ENCODE results near the gene INPP4B.

Gene INPP4B

GRCh38 chr4:142556048-142556447 is 290.1 kb downstream of the INPP4B start:
- Histone ChIP-seq H3K27ac (ENCODE audit: low read depth, low read length) (no peak overlapping the region), H3K36me3 (ENCODE audit: control insufficient read depth in 1 of 2, insufficient read depth in 2 of 2, low read length in 2 of 2) (no peaks in the 10 kb centered on the region), H3K4me1 (ENCODE audit: control insufficient read depth in 1 of 2, insufficient read depth in 2 of 2, low read length in 2 of 2) (no peaks in the 10 kb centered on the region), H3K27me3 (ENCODE audit: control insufficient read depth in 1 of 2, insufficient read depth in 2 of 2, low read length in 2 of 2) (no peaks in the 10 kb centered on the region), H3K4me3 (ENCODE audit: low read depth in 1 of 2, low read length in 2 of 2) (no peak overlapping the region), H3K9ac (ENCODE audit: low read depth in 1 of 2, low read length in 2 of 2) (no peak overlapping the region), H3K9me3 (ENCODE audit: control insufficient read depth in 1 of 2, low read length in 2 of 2) (no peaks in the 10 kb centered on the region)

GRCh38 chr4:142554412-142554811 is 291.7 kb downstream of the INPP4B start:
- peaks cover 5 to 8% of the 10 kb centered on the region in 2 donors for H3K4me1 ChIP-seq (ENCODE audit: control insufficient read depth in 1 of 2, insufficient read depth in 2 of 2, low read length in 2 of 2)
- H3K36me3 ChIP-seq (ENCODE audit: control insufficient read depth in 1 of 2, insufficient read depth in 2 of 2, low read length in 2 of 2) = no peaks in the 10 kb centered on the region
- H3K27ac ChIP-seq (ENCODE audit: low read depth, low read length) = no peak overlapping the region
- no peak overlapping the region for H3K9ac ChIP-seq (ENCODE audit: low read depth in 1 of 2, low read length in 2 of 2)
- no peaks in the 10 kb centered on the region for H3K9me3 ChIP-seq (ENCODE audit: control insufficient read depth in 1 of 2, low read length in 2 of 2)
- no peak overlapping the region for H3K4me3 ChIP-seq (ENCODE audit: low read depth in 1 of 2, low read length in 2 of 2)
- H3K27me3 ChIP-seq (ENCODE audit: control insufficient read depth in 1 of 2, insufficient read depth in 2 of 2, low read length in 2 of 2) = no peaks in the 10 kb centered on the region

GRCh38 chr4:142551517-142552305 is 294.4 kb downstream of the INPP4B start:
- H3K9me3 ChIP-seq (ENCODE audit: control insufficient read depth in 1 of 2, low read length in 2 of 2) = no peaks in the 10 kb centered on the region
- H3K27me3 ChIP-seq (ENCODE audit: control insufficient read depth in 1 of 2, insufficient read depth in 2 of 2, low read length in 2 of 2) = no peaks in the 10 kb centered on the region
- H3K9ac ChIP-seq (ENCODE audit: low read depth in 1 of 2, low read length in 2 of 2) = no peak overlapping the region
- peaks cover 7 to 8% of the 10 kb centered on the region in 2 donors for H3K4me1 ChIP-seq (ENCODE audit: control insufficient read depth in 1 of 2, insufficient read depth in 2 of 2, low read length in 2 of 2)
- no peak overlapping the region for H3K27ac ChIP-seq (ENCODE audit: low read depth, low read length)
- no peak overlapping the region for H3K4me3 ChIP-seq (ENCODE audit: low read depth in 1 of 2, low read length in 2 of 2)
- no peaks in the 10 kb centered on the region for H3K36me3 ChIP-seq (ENCODE audit: control insufficient read depth in 1 of 2, insufficient read depth in 2 of 2, low read length in 2 of 2)

GRCh38 chr4:142550965-142551364 is 295.1 kb downstream of the INPP4B start:
- Histone ChIP-seq H3K27me3 (ENCODE audit: control insufficient read depth in 1 of 2, insufficient read depth in 2 of 2, low read length in 2 of 2) (no peaks in the 10 kb centered on the region), H3K4me1 (ENCODE audit: control insufficient read depth in 1 of 2, insufficient read depth in 2 of 2, low read length in 2 of 2) (peaks cover 7 to 8% of the 10 kb centered on the region in 2 donors), H3K4me3 (ENCODE audit: low read depth in 1 of 2, low read length in 2 of 2) (no peak overlapping the region), H3K27ac (ENCODE audit: low read depth, low read length) (no peak overlapping the region), H3K36me3 (ENCODE audit: control insufficient read depth in 1 of 2, insufficient read depth in 2 of 2, low read length in 2 of 2) (no peaks in the 10 kb centered on the region), H3K9ac (ENCODE audit: low read depth in 1 of 2, low read length in 2 of 2) (no peak overlapping the region), H3K9me3 (ENCODE audit: control insufficient read depth in 1 of 2, low read length in 2 of 2) (no peaks in the 10 kb centered on the region)

- H3K4me3 ChIP-seq (ENCODE audit: low read depth in 1 of 2, low read length in 2 of 2) = no peak overlapping the region
- no peaks in the 10 kb centered on the region for H3K9me3 ChIP-seq (ENCODE audit: control insufficient read depth in 1 of 2, low read length in 2 of 2)
- no peak overlapping the region for H3K9ac ChIP-seq (ENCODE audit: low read depth in 1 of 2, low read length in 2 of 2)
- H3K36me3 ChIP-seq (ENCODE audit: control insufficient read depth in 1 of 2, insufficient read depth in 2 of 2, low read length in 2 of 2) = no peaks in the 10 kb centered on the region
- no peaks in the 10 kb centered on the region for H3K27me3 ChIP-seq (ENCODE audit: control insufficient read depth in 1 of 2, insufficient read depth in 2 of 2, low read length in 2 of 2)
- peaks cover 7 to 8% of the 10 kb centered on the region in 2 donors for H3K4me1 ChIP-seq (ENCODE audit: control insufficient read depth in 1 of 2, insufficient read depth in 2 of 2, low read length in 2 of 2)
- H3K27ac ChIP-seq (ENCODE audit: low read depth, low read length) = no peak overlapping the region
These were observed 296.2 kb downstream of the INPP4B start for GRCh38 chr4:142549726-142550463.

GRCh38 chr4:142549248-142549647 is 296.9 kb downstream of the INPP4B start:
- H3K9ac ChIP-seq (ENCODE audit: low read depth in 1 of 2, low read length in 2 of 2) = no peak overlapping the region
- H3K27ac ChIP-seq (ENCODE audit: low read depth, low read length) = no peak overlapping the region
- H3K9me3 ChIP-seq (ENCODE audit: control insufficient read depth in 1 of 2, low read length in 2 of 2) = no peaks in the 10 kb centered on the region

GRCh38 chr4:142548491-142548890 is 297.6 kb downstream of the INPP4B start:
- no peaks in the 10 kb centered on the region for H3K27me3 ChIP-seq (ENCODE audit: control insufficient read depth in 1 of 2, insufficient read depth in 2 of 2, low read length in 2 of 2)
- H3K4me3 ChIP-seq (ENCODE audit: low read depth in 1 of 2, low read length in 2 of 2) = no peak overlapping the region
- peaks cover 7 to 8% of the 10 kb centered on the region in 2 donors for H3K4me1 ChIP-seq (ENCODE audit: control insufficient read depth in 1 of 2, insufficient read depth in 2 of 2, low read length in 2 of 2)
- H3K9ac ChIP-seq (ENCODE audit: low read depth in 1 of 2, low read length in 2 of 2) = no peak overlapping the region
- H3K27ac ChIP-seq (ENCODE audit: low read depth, low read length) = no peak overlapping the region
- H3K9me3 ChIP-seq (ENCODE audit: control insufficient read depth in 1 of 2, low read length in 2 of 2) = no peaks in the 10 kb centered on the region
- no peaks in the 10 kb centered on the region for H3K36me3 ChIP-seq (ENCODE audit: control insufficient read depth in 1 of 2, insufficient read depth in 2 of 2, low read length in 2 of 2)

More at GRCh38 chr4:142549248-142549647, 296.9 kb downstream of the INPP4B start:
- no peaks in the 10 kb centered on the region for H3K27me3 ChIP-seq (ENCODE audit: control insufficient read depth in 1 of 2, insufficient read depth in 2 of 2, low read length in 2 of 2)
- H3K4me3 ChIP-seq (ENCODE audit: low read depth in 1 of 2, low read length in 2 of 2) = no peak overlapping the region
- no peaks in the 10 kb centered on the region for H3K36me3 ChIP-seq (ENCODE audit: control insufficient read depth in 1 of 2, insufficient read depth in 2 of 2, low read length in 2 of 2)
- peaks cover 7 to 8% of the 10 kb centered on the region in 2 donors for H3K4me1 ChIP-seq (ENCODE audit: control insufficient read depth in 1 of 2, insufficient read depth in 2 of 2, low read length in 2 of 2)

- H3K4me1 ChIP-seq (ENCODE audit: control insufficient read depth in 1 of 2, insufficient read depth in 2 of 2, low read length in 2 of 2) = peaks cover 7 to 8% of the 10 kb centered on the region in 2 donors
- no peaks in the 10 kb centered on the region for H3K36me3 ChIP-seq (ENCODE audit: control insufficient read depth in 1 of 2, insufficient read depth in 2 of 2, low read length in 2 of 2)
- H3K27ac ChIP-seq (ENCODE audit: low read depth, low read length) = no peak overlapping the region
- no peaks in the 10 kb centered on the region for H3K9me3 ChIP-seq (ENCODE audit: control insufficient read depth in 1 of 2, low read length in 2 of 2)
- H3K9ac ChIP-seq (ENCODE audit: low read depth in 1 of 2, low read length in 2 of 2) = no peak overlapping the region
- no peaks in the 10 kb centered on the region for H3K27me3 ChIP-seq (ENCODE audit: control insufficient read depth in 1 of 2, insufficient read depth in 2 of 2, low read length in 2 of 2)
- H3K4me3 ChIP-seq (ENCODE audit: low read depth in 1 of 2, low read length in 2 of 2) = no peak overlapping the region
These were observed 298.1 kb downstream of the INPP4B start for GRCh38 chr4:142547974-142548373.

GRCh38 chr4:142544594-142544993 is 301.5 kb downstream of the INPP4B start:
- H3K9me3 ChIP-seq (ENCODE audit: control insufficient read depth in 1 of 2, low read length in 2 of 2) = no peaks in the 10 kb centered on the region
- H3K27ac ChIP-seq (ENCODE audit: low read depth, low read length) = no peak overlapping the region
- peaks cover 2 to 4% of the 10 kb centered on the region in 2 donors for H3K4me1 ChIP-seq (ENCODE audit: control insufficient read depth in 1 of 2, insufficient read depth in 2 of 2, low read length in 2 of 2)

GRCh38 chr4:142544039-142544438 is 302.1 kb downstream of the INPP4B start:
- Histone ChIP-seq H3K4me1 (ENCODE audit: control insufficient read depth in 1 of 2, insufficient read depth in 2 of 2, low read length in 2 of 2) (no peaks in the 10 kb centered on the region), H3K4me3 (ENCODE audit: low read depth in 1 of 2, low read length in 2 of 2) (no peak overlapping the region), H3K36me3 (ENCODE audit: control insufficient read depth in 1 of 2, insufficient read depth in 2 of 2, low read length in 2 of 2) (no peaks in the 10 kb centered on the region), H3K27me3 (ENCODE audit: control insufficient read depth in 1 of 2, insufficient read depth in 2 of 2, low read length in 2 of 2) (no peaks in the 10 kb centered on the region), H3K9ac (ENCODE audit: low read depth in 1 of 2, low read length in 2 of 2) (no peak overlapping the region), H3K9me3 (ENCODE audit: control insufficient read depth in 1 of 2, low read length in 2 of 2) (no peaks in the 10 kb centered on the region), H3K27ac (ENCODE audit: low read depth, low read length) (no peak overlapping the region)

More at GRCh38 chr4:142544594-142544993, 301.5 kb downstream of the INPP4B start:
- Histone ChIP-seq H3K36me3 (ENCODE audit: control insufficient read depth in 1 of 2, insufficient read depth in 2 of 2, low read length in 2 of 2) (no peaks in the 10 kb centered on the region), H3K4me3 (ENCODE audit: low read depth in 1 of 2, low read length in 2 of 2) (no peak overlapping the region), H3K27me3 (ENCODE audit: control insufficient read depth in 1 of 2, insufficient read depth in 2 of 2, low read length in 2 of 2) (no peaks in the 10 kb centered on the region), H3K9ac (ENCODE audit: low read depth in 1 of 2, low read length in 2 of 2) (no peak overlapping the region)

Data from duodenal mucosa (tissue), 2 donors.